ENCODE results near the gene GNG11. TPM values are rescaled to one million over a fixed set of nuclear protein-coding genes. Genes with fewer than 3 reads are reported as not detected.

Gene GNG11
- total and polyA plus RNA-seq, 3 donors from 2014 or later: 3.9 to 11.7 (median 4.0) TPM

DNA sequence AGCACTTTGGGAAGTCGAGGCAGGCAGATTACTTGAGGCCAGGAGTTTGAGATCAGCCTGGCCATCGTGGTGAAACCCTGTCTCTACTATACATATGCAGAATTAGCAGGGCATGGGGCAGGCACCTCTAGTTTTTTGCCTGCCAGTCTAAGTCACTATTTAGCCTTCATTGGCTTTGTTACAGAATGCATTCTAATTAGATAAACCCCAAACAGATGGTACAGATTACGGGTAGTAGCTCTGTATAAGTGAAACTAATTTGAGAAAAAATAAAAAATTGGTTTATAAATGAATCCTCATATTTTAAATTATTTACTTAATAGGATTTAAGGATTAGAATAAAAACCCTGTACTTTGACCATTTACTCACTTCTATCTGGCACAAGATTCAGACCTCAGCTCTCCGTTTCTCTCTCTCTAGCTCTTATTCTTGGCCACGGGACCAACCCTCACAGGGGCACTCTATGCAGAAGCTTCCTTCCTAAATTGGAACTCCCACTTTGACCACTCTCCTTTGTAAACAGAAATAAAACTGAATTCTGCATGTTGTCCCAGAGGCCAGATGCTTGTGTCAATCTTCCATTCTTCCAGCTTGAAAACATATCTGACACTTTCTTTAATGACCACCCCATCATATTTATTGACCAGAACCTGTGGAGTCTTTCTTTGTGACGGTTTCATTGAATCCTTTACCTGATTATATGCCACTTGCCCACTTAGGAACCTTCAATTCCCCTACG is 55.8 kb downstream of the GNG11 start:
- no peaks in the 10 kb centered on the region for H3K4me1 ChIP-seq

More for the DNA sequence above, 55.8 kb downstream of the GNG11 start:
- Histone ChIP-seq H3K4me3 (no peak overlapping the region), H3K27me3 (no peaks in the 10 kb centered on the region), H3K9me3 (no peaks in the 10 kb centered on the region), H3K36me3 (ENCODE audit: low read depth, missing control alignments) (no peaks in the 10 kb centered on the region), H3K27ac (no peak overlapping the region)
- no peak for DNase-seq
- intact Hi-C loops (cut with DNase I; ENCODE audit: low total_unique reads): no loop called here
- no peak for TF ChIP-seq POLR2A (IDR thresholded peaks at IDR 0.05)
- TF ChIP-seq, protein P1, sequence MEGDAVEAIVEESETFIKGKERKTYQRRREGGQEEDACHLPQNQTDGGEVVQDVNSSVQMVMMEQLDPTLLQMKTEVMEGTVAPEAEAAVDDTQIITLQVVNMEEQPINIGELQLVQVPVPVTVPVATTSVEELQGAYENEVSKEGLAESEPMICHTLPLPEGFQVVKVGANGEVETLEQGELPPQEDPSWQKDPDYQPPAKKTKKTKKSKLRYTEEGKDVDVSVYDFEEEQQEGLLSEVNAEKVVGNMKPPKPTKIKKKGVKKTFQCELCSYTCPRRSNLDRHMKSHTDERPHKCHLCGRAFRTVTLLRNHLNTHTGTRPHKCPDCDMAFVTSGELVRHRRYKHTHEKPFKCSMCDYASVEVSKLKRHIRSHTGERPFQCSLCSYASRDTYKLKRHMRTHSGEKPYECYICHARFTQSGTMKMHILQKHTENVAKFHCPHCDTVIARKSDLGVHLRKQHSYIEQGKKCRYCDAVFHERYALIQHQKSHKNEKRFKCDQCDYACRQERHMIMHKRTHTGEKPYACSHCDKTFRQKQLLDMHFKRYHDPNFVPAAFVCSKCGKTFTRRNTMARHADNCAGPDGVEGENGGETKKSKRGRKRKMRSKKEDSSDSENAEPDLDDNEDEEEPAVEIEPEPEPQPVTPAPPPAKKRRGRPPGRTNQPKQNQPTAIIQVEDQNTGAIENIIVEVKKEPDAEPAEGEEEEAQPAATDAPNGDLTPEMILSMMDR (IDR thresholded peaks at IDR 0.05): no peak
- 77% methylated on average over 7 of the region's 7 CpGs for WGBS, 2 donors

Small RNA genes within 50 kb of the gene (small RNA-seq; reads per million reads assigned to genes)
- 0 reads per million in 2 donors for gene AC002076.2

Other genes starting within 250 kb of the GNG11 start
- gene TFPI2, start 31.0 kb upstream of the GNG11 start, total RNA-seq: 1 to 10 TPM; 1.3 to 1.8 TPM
- gene TFPI2, start 31.0 kb upstream of the GNG11 start, polyA plus RNA-seq (ENCODE audit: insufficient read depth, low read depth, low replicate concordance): 4.6 TPM
- gene GNGT1, start 15.2 kb upstream of the GNG11 start, total RNA-seq: not detected
- not detected for gene GNGT1, start 15.2 kb upstream of the GNG11 start, polyA plus RNA-seq (ENCODE audit: insufficient read depth, low read depth, low replicate concordance)
- gene BET1, start 82.6 kb downstream of the GNG11 start, total RNA-seq: 10 to 100 TPM; 19.4 to 28.3 TPM
- 23.6 TPM for gene BET1, start 82.6 kb downstream of the GNG11 start, polyA plus RNA-seq (ENCODE audit: insufficient read depth, low read depth, low replicate concordance)

Measured in testis (tissue), 3 donors.